Measurements from ENCODE around the gene SYNE2. TPM values are rescaled to one million over a fixed set of nuclear protein-coding genes. Genes with fewer than 3 reads are reported as not detected.
"Not testable (repeated sequence)": the region's sequence is repeated elsewhere in the genome, so short reads cannot be mapped to it uniquely, and the experiment has no call there.

SYNE2 gene
- 10 to 100 TPM; 25.3 to 39.6 (median 32.3) TPM for polyA plus RNA-seq

- 1% methylated on average over 91 to 124 of the region's 124 CpGs for WGBS, 3 donors
- peak within 1 kb of the TSS; percentile 55 for H3K27ac ChIP-seq (ENCODE audit: low read depth, low read length)
These were observed at the start of gene SYNE2 for GRCh38 chr14:63852817-63853731. SYNE2 (plus strand) TSS chr14:63853004; CDS start chr14:63909149, 56,145 bp downstream.

GRCh38 chr14:63803221-63803791 lies 49.5 kb upstream of the SYNE2 start:
- WGBS, 3 donors = 92 to 95% (median 94%) methylated on average over 25 to 32 of the region's 35 CpGs

GRCh38 chr14:63806064-63806463 lies 46.7 kb upstream of the SYNE2 start:
- not testable (repeated sequence) for H3K27ac ChIP-seq (ENCODE audit: low read depth, low read length)
- WGBS, 3 donors = 78 to 82% (median 78%) methylated on average over 2 of the region's 2 CpGs

More at GRCh38 chr14:63803221-63803791, 49.5 kb upstream of the SYNE2 start:
- not testable (repeated sequence) for H3K27ac ChIP-seq (ENCODE audit: low read depth, low read length)

GRCh38 chr14:63811692-63812091 lies 41.1 kb upstream of the SYNE2 start:
- WGBS, 3 donors = 82 to 94% (median 92%) methylated on average over 3 of the region's 3 CpGs

DNA sequence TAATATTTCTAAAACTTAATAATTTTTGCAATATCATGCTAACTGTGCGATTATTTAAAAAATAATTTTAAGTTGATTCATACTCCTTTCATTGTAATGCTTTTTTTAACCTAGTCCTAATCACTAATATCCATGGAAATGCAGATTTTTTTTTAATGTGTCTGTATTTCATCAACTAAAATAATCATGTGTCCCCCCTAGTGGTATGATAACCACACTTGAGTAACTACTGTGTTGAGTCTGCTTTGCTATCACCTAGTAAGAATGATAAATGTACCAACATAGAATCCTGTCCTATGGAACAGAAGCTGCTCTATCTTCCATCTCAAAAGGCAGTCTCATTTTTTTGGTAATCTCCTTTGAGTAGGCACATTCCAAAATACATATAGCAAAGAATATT lies 19.1 kb upstream of the SYNE2 start:
- 93 to 98% (median 94%) methylated on average over 1 of the region's 1 CpG for WGBS, 3 donors
- H3K27ac ChIP-seq (ENCODE audit: low read depth, low read length) = no peak overlapping the region

More at GRCh38 chr14:63811692-63812091, 41.1 kb upstream of the SYNE2 start:
- not testable (repeated sequence) for H3K27ac ChIP-seq (ENCODE audit: low read depth, low read length)

DNA sequence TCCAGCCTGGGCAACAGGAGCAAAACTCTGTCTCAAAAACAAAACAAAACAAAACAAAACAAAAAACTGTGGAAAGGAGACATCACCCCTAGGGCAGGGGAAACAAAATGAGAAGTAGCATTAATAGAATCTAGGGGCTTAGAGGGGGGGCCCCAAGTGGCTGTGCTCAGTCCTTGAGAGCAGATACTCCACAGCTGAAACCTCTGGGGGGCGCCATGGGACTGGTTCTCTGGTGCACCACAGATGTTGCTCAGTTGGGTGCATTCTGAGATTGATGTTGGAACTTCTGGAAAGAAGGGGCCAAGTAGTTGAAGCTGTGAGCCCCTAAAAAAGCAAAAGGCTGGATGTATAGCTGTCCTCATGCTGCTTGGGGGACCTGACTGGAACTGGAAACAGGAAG lies 11.8 kb upstream of the SYNE2 start:
- WGBS, 3 donors = 16 to 42% (median 25%) methylated on average over 1 of the region's 1 CpG

GRCh38 chr14:63843796-63844195 lies 9.0 kb upstream of the SYNE2 start:
- 85 to 93% (median 88%) methylated on average over 3 of the region's 3 CpGs for WGBS, 3 donors
- H3K27ac ChIP-seq (ENCODE audit: low read depth, low read length) = no peak overlapping the region

More for the DNA sequence above, 11.8 kb upstream of the SYNE2 start:
- H3K27ac ChIP-seq (ENCODE audit: low read depth, low read length) = no peak overlapping the region

DNA sequence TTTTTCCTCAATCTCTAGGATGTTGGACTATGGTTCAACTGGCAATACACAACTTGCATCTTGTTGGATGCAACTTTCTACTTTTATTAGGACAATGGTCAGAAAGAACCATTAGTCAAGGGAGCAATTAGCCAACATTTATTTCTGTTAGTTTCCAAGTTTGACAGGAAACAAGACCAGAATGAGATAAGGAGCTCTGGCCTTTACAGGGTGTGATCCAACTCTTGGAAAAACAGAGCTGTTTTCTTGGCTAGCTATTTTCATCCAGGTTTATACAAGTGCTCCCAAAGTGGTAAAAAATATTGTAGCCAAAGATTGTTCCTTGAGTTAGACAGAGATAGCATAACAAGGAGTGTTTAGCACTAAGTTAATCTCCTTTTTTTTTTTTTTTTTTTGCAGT lies 3.9 kb upstream of the SYNE2 start:
- no peak overlapping the region for H3K27ac ChIP-seq (ENCODE audit: low read depth, low read length)

DNA sequence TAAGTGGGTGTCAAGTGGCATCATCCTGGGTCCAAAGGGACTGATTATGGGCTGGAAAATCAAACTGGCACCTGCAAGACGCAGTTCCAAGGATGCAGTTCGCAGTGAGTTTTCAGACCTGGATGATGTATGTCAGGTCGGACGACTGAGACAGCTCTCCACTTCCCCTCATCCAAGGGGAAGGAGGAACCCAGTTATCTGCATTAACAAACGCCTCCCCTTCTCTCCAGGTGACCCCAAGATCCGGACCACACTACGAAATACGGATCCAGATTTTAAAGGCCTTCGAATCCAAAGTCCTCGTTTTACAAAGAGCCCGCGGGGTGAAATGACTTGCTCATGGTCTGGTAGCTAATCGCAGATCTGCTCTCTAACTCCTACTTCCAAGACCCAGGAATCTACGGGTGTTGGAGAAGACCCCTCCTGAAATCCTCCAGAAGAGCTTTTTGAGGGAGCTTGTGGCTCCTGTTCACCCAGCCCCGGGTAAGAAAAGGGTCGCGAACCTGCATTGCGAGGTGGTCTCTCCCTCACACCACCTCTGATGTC lies 460 bp upstream of the SYNE2 start:
- 7 to 19% (median 16%) methylated on average over 18 of the region's 18 CpGs for WGBS, 3 donors

GRCh38 chr14:63853831-63854293 lies 1.1 kb downstream of the SYNE2 start:
- H3K27ac ChIP-seq (ENCODE audit: low read depth, low read length) = peak overlapping the region; percentile 55
- WGBS, 3 donors = 0 to 1% (median 0%) methylated on average over 18 of the region's 18 CpGs

More for the DNA sequence above, 460 bp upstream of the SYNE2 start:
- H3K27ac ChIP-seq (ENCODE audit: low read depth, low read length) = no peak overlapping the region

DNA sequence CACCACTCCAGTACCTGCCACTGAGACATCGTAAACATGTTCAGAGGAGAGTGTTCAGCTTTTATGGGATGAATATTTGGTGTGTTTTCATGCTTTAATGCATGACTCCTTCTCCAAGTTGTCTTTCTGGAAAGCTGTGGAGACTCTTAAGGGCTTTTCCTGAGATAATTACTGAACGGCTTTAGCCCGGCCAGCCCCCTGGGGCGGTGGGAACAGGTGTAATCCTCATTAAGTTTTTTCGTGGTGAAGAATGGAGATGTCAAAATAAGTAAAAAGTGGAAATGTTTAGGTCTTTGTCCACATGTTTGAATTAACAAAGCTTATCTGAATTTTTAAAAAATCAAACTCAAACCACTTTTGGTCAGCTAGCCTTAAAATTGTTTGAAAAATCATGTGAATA lies 1.5 kb downstream of the SYNE2 start:
- H3K27ac ChIP-seq (ENCODE audit: low read depth, low read length) = no peak overlapping the region
- 18 to 20% (median 18%) methylated on average over 5 of the region's 5 CpGs for WGBS, 3 donors

GRCh38 chr14:63855281-63855680 lies 2.5 kb downstream of the SYNE2 start:
- 67 to 86% (median 77%) methylated on average over 4 of the region's 4 CpGs for WGBS, 3 donors

DNA sequence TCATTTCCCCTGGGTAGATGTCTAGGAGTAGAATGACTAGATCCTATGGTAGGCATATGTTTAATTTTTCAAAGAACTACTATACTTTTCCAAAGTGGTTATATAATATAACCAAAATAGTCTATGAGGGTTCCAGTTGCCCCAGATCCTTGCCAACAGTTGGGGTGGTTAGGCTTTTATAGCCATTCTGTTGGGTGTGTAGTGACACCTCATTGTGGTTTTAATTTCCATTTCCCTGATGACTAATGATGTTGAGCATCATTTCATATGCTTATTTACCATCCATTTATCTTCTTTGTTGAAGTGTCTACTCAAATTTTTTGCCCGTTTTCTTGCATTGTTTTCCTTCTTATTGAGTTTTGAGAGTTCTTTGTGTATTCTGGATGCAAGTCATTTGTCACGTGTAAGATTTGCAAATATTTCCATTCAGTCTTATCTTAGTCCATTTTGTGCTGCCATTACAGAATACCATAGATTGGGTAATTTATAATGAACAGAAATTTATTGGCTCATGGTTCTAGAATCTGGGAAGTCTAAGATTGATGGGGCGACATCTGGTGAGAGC lies 4.7 kb downstream of the SYNE2 start:
- WGBS, 3 donors = 60 to 90% (median 88%) methylated on average over 3 of the region's 3 CpGs

More at GRCh38 chr14:63855281-63855680, 2.5 kb downstream of the SYNE2 start:
- no peak overlapping the region for H3K27ac ChIP-seq (ENCODE audit: low read depth, low read length)

GRCh38 chr14:63860146-63860545 lies 7.3 kb downstream of the SYNE2 start:
- no peak overlapping the region for H3K27ac ChIP-seq (ENCODE audit: low read depth, low read length)
- WGBS, 3 donors = 0 to 21% (median 14%) methylated on average over 1 of the region's 1 CpG

More for the DNA sequence above, 4.7 kb downstream of the SYNE2 start:
- no peak overlapping the region for H3K27ac ChIP-seq (ENCODE audit: low read depth, low read length)

DNA sequence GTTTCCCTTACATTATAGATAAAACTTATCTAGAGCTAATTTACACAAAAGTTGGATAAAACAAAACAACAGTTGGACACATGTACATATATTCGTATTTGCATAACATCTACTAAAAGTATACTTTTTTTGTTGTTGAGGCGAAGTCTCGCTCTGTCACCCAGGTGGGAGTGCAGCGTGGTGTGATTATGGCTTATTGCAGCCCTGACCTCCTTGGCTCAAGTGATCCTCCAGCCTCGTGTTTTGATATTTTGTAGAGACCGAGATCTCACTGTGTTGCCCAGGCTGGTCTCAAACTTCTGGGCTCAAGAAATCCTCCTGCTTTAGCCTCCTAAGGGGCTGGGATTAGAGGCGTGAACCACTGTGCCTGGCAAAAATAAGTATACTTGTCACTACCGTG lies 9.4 kb downstream of the SYNE2 start:
- H3K27ac ChIP-seq (ENCODE audit: low read depth, low read length) = no peak overlapping the region
- WGBS, 3 donors = 50 to 93% (median 89%) methylated on average over 8 of the region's 8 CpGs

- WGBS, 3 donors = 91 to 97% (median 93%) methylated on average over 6 of the region's 6 CpGs
- H3K27ac ChIP-seq (ENCODE audit: low read depth, low read length) = no peak overlapping the region
These were observed 10.2 kb downstream of the SYNE2 start for GRCh38 chr14:63863004-63863403.

DNA sequence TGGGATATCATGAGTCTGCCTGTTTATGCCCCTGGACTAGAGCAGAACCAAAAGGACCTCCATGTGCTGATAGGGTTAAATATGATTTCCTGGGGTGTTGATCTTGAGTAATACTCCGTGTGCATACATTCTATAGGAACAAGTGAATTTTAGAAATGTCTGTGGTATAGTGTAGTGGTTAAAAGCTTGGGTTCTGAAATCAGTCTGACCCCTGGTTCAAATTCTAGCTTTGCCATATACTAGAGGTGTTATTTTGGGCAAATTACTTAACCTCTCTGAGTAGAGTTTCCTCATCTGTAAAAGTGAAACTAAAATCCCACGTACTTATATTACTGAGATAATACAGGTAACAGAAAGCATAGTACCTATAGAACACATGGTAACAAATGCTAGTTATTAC lies 12.0 kb downstream of the SYNE2 start:
- 2 to 9% (median 5%) methylated on average over 1 of the region's 2 CpGs for WGBS, 3 donors
- not testable (repeated sequence) for H3K27ac ChIP-seq (ENCODE audit: low read depth, low read length)

- H3K27ac ChIP-seq (ENCODE audit: low read depth, low read length) = no peak overlapping the region
- WGBS, 3 donors = 61 to 74% (median 67%) methylated on average over 6 of the region's 6 CpGs
These were observed 15.4 kb downstream of the SYNE2 start for GRCh38 chr14:63867933-63868921.

Data from adipose tissue (tissue), 3 donors.